SK-N-SH (cell line): ENCODE measurements around the gene MED22. TPM values are rescaled to one million over a fixed set of nuclear protein-coding genes. Genes with fewer than 3 reads are reported as not detected.

ENCODE experiments used
- CTCF ChIA-PET: fragments of 300-600, 350-600 bp; formaldehyde crosslinking; extraction: SDS; loops from one replicate; lab custom pipeline; 2021; lab: Yijun Ruan, JAX
- POLR2A ChIA-PET: fragments of 350-600 bp; sonication (Branson Sonifier 250); formaldehyde crosslinking; extraction: SDS; loops from one replicate; lab custom pipeline; 2020; ENCODE audit warnings: antibody characterized with exemption, inconsistent platforms; lab: Yijun Ruan, JAX
- DNase-seq: peaks from one replicate; pipeline ENCODE4 v3.0.0; 2012
- H2AFZ ChIP-seq: fragments of 200-600 bp; sonication (generic); 2 replicates; pipeline ENCODE4 v1.8.1; 2016; ENCODE audit warnings: antibody characterized with exemption, mild to moderate bottlenecking, low read depth
- H3F3A ChIP-seq: fragments of 200-600 bp; sonication (generic); replicated peaks from 2 replicates; pipeline ENCODE3; 2016; ENCODE audit warnings: antibody characterized with exemption, mild to moderate bottlenecking; ENCODE audit not compliant: insufficient read depth
- H3K27ac ChIP-seq, 2 experiments: fragments of 200-500 bp in 1 of 2; fragments of 200-600 bp in 1 of 2; sonication (Bioruptor generic) in 1 of 2; sonication (generic), shearing (Covaris generic) in 1 of 2; 2 replicates each; pipeline versions ENCODE4 v1.5.1 to v1.6.1; 2014 to 2016; ENCODE audit warnings: low read depth in 2 of 2, inconsistent platforms in 1 of 2, low read length in 1 of 2, mild to moderate bottlenecking in 1 of 2, mixed read lengths in 1 of 2
- H3K27me3 ChIP-seq: fragments of 200-600 bp; sonication (generic), shearing (Covaris generic); 2 replicates; pipeline ENCODE4 v1.6.1; 2016; ENCODE audit warnings: mixed run types; ENCODE audit not compliant: insufficient read depth
- H3K36me3 ChIP-seq, 2 experiments: fragments of 200-500 bp in 1 of 2; fragments of 200-600 bp in 1 of 2; sonication (Bioruptor generic) in 1 of 2; sonication (generic) in 1 of 2; replicated peaks in 1 of 2; 2 replicates each; pipeline versions ENCODE3 to v1.5.1; 2014 to 2016; ENCODE audit warnings: low read length in 1 of 2, mild to moderate bottlenecking in 1 of 2; ENCODE audit not compliant: insufficient read depth in 2 of 2, control insufficient read depth in 1 of 2
- H3K4me1 ChIP-seq, 2 experiments: fragments of 200-500 bp in 1 of 2; fragments of 200-600 bp in 1 of 2; sonication (Bioruptor generic) in 1 of 2; sonication (generic), shearing (Covaris generic) in 1 of 2; 2 replicates each; pipeline versions ENCODE4 v1.5.1 to v1.6.1; 2014 to 2016; ENCODE audit warnings: low read depth in 1 of 2, low read length in 1 of 2, mixed run types in 1 of 2; ENCODE audit not compliant: insufficient read depth in 2 of 2, control insufficient read depth in 1 of 2
- H3K4me2 ChIP-seq: fragments of 200-600 bp; sonication (generic), shearing (Covaris generic); 2 replicates; pipeline ENCODE4 v1.6.1; 2017; ENCODE audit warnings: mixed run types
- H3K4me3 ChIP-seq, 2 experiments: fragments of 200-500 bp in 1 of 2; fragments of 200-600 bp in 1 of 2; sonication (Bioruptor generic) in 1 of 2; sonication (generic), shearing (Covaris generic) in 1 of 2; 2 replicates each; pipeline versions ENCODE4 v1.5.1 to v1.8.1; 2014 to 2016; ENCODE audit warnings: low read depth in 2 of 2, inconsistent platforms in 1 of 2, low read length in 1 of 2, mild to moderate bottlenecking in 1 of 2, mixed read lengths in 1 of 2, moderate library complexity in 1 of 2
- H3K79me2 ChIP-seq: fragments of 200-600 bp; sonication (generic); 2 replicates; pipeline ENCODE4 v1.8.1; 2017; ENCODE audit warnings: mild to moderate bottlenecking; ENCODE audit not compliant: insufficient read depth
- H3K9ac ChIP-seq: fragments of 200-600 bp; sonication (generic); 2 replicates; pipeline ENCODE4 v1.6.1; 2017; ENCODE audit warnings: mixed run types
- H3K9me2 ChIP-seq: fragments of 200-600 bp; sonication (generic); 2 replicates; pipeline ENCODE4 v1.6.1; 2017; ENCODE audit warnings: mixed run types
- H3K9me3 ChIP-seq: fragments of 200-600 bp; sonication (generic); 2 replicates; pipeline ENCODE4 v1.6.1; 2017; ENCODE audit warnings: mixed run types, mild to moderate bottlenecking, moderate library complexity
- H4K20me1 ChIP-seq: fragments of 200-600 bp; sonication (generic); 2 replicates; pipeline ENCODE4 v1.6.1; 2017; ENCODE audit warnings: mild to moderate bottlenecking, mixed run types; ENCODE audit not compliant: insufficient read depth
- FOXM1 ChIP-seq: IDR thresholded peaks from 2 replicates; pipeline ENCODE4 v1.4.0; 2012; ENCODE audit warnings: low read depth, mild to moderate bottlenecking
- GABPA ChIP-seq: IDR thresholded peaks from 2 replicates; pipeline ENCODE4 v1.4.0; 2012; ENCODE audit warnings: low read depth, mild to moderate bottlenecking
- GATA2 ChIP-seq: sonication (generic); formaldehyde crosslinking; IDR thresholded peaks from 2 replicates; pipeline ENCODE4 v1.5.0; 2020; ENCODE audit warnings: mild to moderate bottlenecking, missing genetic modification reagents
- JUND ChIP-seq: IDR thresholded peaks from 2 replicates; pipeline ENCODE4 v1.4.0; 2012
- MEF2A ChIP-seq: IDR thresholded peaks from 2 replicates; pipeline ENCODE4 v1.4.0; 2012; ENCODE audit warnings: low read depth, borderline replicate concordance
- NRF1 ChIP-seq: IDR thresholded peaks from 2 replicates; pipeline ENCODE4 v1.6.1; 2012; ENCODE audit warnings: low read depth, mild to moderate bottlenecking, low read length
- RAD21 ChIP-seq: IDR thresholded peaks from 2 replicates; pipeline ENCODE4 v1.6.1; 2012; ENCODE audit warnings: mild to moderate bottlenecking, low read length
- RCOR1 ChIP-seq: fragments of 150-350 bp; IDR thresholded peaks from 2 replicates; pipeline ENCODE4 v1.6.1; 2017; ENCODE audit warnings: antibody characterized with exemption, low read length
- RFX5 ChIP-seq: IDR thresholded peaks from 2 replicates; pipeline ENCODE4 v1.6.1; 2012; ENCODE audit warnings: mild to moderate bottlenecking, improper control_type of control experiment, low read length
- RXRA ChIP-seq: IDR thresholded peaks from 2 replicates; pipeline ENCODE4 v1.4.0; 2012; ENCODE audit warnings: low read depth, mild to moderate bottlenecking, borderline replicate concordance
- TEAD4 ChIP-seq: IDR thresholded peaks from 2 replicates; pipeline ENCODE4 v1.4.0; 2012; ENCODE audit warnings: mild to moderate bottlenecking, borderline replicate concordance; ENCODE audit not compliant: insufficient read depth
- WGBS: methylation state at CpG from one replicate; pipeline ENCODE4 v1.1.6; 2017; ENCODE audit warnings: low lambda C conversion rate; 5-methylcytosine and 5-hydroxymethylcytosine counted together
- polyA plus RNA-seq, 3 experiments: library from polyadenylated mRNA; depleted of rRNA; stranded (reverse); fragments of >200 nt; gene quantifications; 2 replicates each; pipeline ENCODE4 v1.2.3, GENCODE V29; 2012
- TF ChIP-seq, protein P1 (sequence below): IDR thresholded peaks from 2 replicates; pipeline ENCODE4 v1.4.0; 2012; ENCODE audit warnings: low read depth
- TF ChIP-seq, protein P2 (sequence below): fragments of 150-350 bp; IDR thresholded peaks from 2 replicates; pipeline ENCODE4 v1.6.1; 2016; ENCODE audit warnings: mild to moderate bottlenecking, low read depth, low read length
- TF ChIP-seq, protein P3 (sequence below): fragments of 150-350 bp; IDR thresholded peaks from 2 replicates; pipeline ENCODE4 v1.6.1; 2017; ENCODE audit warnings: antibody characterized with exemption, low read length, low read depth, borderline replicate concordance
- TF ChIP-seq, protein P4 (sequence below): IDR thresholded peaks from 2 replicates; pipeline ENCODE4 v1.4.0; 2012; ENCODE audit warnings: low read depth, borderline replicate concordance

MED22 gene
- polyA plus RNA-seq, 1 of the 3 experiments (the other 2 are of a cell fraction) = 27.9 TPM

DNA sequence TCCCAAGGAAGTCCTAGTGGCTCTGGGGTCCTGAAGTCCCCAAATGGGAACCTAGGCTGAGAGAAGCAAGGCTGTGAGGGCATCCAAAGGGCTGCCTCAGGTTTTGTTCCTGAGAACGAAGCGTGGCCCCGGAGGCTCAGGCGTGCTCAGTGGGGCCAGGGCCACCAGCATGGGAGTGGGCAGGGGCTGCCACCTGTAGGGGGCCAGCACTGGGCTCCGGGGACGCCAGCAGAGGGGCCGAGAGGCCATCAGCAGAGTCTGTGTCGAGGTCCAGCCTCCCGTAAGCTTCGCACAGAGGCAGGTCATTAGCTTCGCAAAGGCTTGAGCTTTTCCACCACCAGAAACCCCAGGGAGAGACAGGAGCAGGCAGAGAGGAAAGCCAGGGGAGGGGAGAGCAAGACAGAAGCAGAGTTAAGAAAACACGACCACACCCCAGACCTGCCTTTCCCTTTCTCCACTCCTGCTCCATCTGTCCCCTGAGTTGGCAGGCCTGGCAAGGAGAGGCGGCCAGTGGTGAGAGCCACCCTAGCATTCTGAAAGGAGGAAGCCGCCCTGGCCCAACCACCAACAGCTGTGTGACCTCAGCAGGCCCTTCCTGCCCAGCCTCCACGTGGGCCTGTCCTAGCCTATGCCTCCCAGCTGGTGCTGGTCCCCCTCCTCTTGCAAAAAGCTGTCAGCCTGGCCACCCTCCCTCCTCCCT lies 6.4 kb downstream of the MED22 start:
- Histone ChIP-seq H3K4me2 (no peak overlapping the region), H3K9me2 (no peaks in the 10 kb centered on the region), H3K27ac (no peak overlapping the region), H3K9me3 (no peaks in the 10 kb centered on the region), H3K4me3 (no peak overlapping the region), H3K27me3 (no peaks in the 10 kb centered on the region), H3K79me2 (peaks cover 13% of the 10 kb centered on the region), H3K36me3 (peaks cover 20 to 68% of the 10 kb centered on the region in 2 experiments), H4K20me1 (peaks cover 7% of the 10 kb centered on the region; the same call in 1 of the 2 replicates), H2AFZ (no peak overlapping the region), H3K9ac (no peak overlapping the region), H3F3A (peaks cover 6% of the 10 kb centered on the region), H3K4me1 (peaks cover 0 to 9% of the 10 kb centered on the region in 2 experiments; a peak in 1 of 4 replicates)
- WGBS = 93% methylated on average over 9 of the region's 15 CpGs
- POLR2A ChIA-PET = no interaction called here
- CTCF ChIA-PET = interaction anchor here (0.6 to 2.6 kb wide), 6 partner anchors 10 to 161 kb away, joined by 3 to 13 read pairs (median 4); no protein-coding TSS in a partner anchor
- TF ChIP-seq TEAD4 = no peak
- TF ChIP-seq, protein P1, sequence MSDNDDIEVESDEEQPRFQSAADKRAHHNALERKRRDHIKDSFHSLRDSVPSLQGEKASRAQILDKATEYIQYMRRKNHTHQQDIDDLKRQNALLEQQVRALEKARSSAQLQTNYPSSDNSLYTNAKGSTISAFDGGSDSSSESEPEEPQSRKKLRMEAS = no peak
- no peak for TF ChIP-seq RAD21
- no peak for TF ChIP-seq GABPA
- TF ChIP-seq, protein P2, sequence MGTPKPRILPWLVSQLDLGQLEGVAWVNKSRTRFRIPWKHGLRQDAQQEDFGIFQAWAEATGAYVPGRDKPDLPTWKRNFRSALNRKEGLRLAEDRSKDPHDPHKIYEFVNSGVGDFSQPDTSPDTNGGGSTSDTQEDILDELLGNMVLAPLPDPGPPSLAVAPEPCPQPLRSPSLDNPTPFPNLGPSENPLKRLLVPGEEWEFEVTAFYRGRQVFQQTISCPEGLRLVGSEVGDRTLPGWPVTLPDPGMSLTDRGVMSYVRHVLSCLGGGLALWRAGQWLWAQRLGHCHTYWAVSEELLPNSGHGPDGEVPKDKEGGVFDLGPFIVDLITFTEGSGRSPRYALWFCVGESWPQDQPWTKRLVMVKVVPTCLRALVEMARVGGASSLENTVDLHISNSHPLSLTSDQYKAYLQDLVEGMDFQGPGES = no peak
- TF ChIP-seq, protein P3, sequence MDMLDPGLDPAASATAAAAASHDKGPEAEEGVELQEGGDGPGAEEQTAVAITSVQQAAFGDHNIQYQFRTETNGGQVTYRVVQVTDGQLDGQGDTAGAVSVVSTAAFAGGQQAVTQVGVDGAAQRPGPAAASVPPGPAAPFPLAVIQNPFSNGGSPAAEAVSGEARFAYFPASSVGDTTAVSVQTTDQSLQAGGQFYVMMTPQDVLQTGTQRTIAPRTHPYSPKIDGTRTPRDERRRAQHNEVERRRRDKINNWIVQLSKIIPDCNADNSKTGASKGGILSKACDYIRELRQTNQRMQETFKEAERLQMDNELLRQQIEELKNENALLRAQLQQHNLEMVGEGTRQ = no peak
- no peak for TF ChIP-seq GATA2 (CRISPR knock-in tag)
- no peak for TF ChIP-seq RCOR1
- TF ChIP-seq FOXM1 = no peak
- no peak for TF ChIP-seq JUND
- TF ChIP-seq NRF1 = no peak
- no peak for TF ChIP-seq RFX5
- TF ChIP-seq MEF2A = no peak
- no peak for TF ChIP-seq RXRA
- TF ChIP-seq, protein P4, sequence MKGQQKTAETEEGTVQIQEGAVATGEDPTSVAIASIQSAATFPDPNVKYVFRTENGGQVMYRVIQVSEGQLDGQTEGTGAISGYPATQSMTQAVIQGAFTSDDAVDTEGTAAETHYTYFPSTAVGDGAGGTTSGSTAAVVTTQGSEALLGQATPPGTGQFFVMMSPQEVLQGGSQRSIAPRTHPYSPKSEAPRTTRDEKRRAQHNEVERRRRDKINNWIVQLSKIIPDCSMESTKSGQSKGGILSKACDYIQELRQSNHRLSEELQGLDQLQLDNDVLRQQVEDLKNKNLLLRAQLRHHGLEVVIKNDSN = no peak
- DNase-seq = no peak
